ENCODE results near the gene MERTK.
"Not testable (repeated sequence)": the region's sequence is repeated elsewhere in the genome, so short reads cannot be mapped to it uniquely, and the experiment has no call there.

Gene MERTK

DNA sequence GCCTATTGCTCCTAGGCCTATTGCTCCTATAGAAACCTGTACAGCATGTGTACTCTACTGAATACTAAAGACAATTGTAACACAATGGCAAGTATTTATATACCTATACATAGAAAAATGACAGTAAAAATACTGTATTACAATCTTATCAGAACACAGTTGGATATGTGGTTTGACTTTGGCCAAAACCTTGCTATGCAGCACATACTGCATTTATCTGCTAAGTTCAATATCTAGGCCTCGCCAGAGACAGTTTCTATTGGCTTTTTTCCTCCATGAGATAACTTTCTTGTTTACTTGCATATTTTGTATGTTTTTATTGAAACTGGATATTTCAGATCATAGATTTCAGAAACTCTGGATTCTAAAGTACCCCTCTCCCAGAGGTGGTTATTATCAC, 137.4 kb downstream of the MERTK start:
- H3K4me3 ChIP-seq (ENCODE audit: low read depth, low read length): no peak overlapping the region
- no peak for DNase-seq

GRCh38 chr2:112039556-112039955, 141.1 kb downstream of the MERTK start:
- H3K36me3 ChIP-seq; H3K4me3 ChIP-seq (ENCODE audit: low read depth, low read length); DNase-seq; H3K27ac ChIP-seq; H3K9me3 ChIP-seq (ENCODE audit: severe bottlenecking); H3K27me3 ChIP-seq (ENCODE audit: insufficient read depth, low read depth, severe bottlenecking): not testable (repeated sequence)

More for the DNA sequence above, 137.4 kb downstream of the MERTK start:
- no peak for TF ChIP-seq CTCF (IDR thresholded peaks at IDR 0.05; ENCODE audit: low read depth, low read length)
- Histone ChIP-seq H3K27me3 (ENCODE audit: insufficient read depth, low read depth, severe bottlenecking) (no peaks in the 10 kb centered on the region), H3K27ac (no peak overlapping the region), H3K9me3 (ENCODE audit: severe bottlenecking) (peaks cover 6% of the 10 kb centered on the region), H3K36me3 (no peaks in the 10 kb centered on the region)

DNA sequence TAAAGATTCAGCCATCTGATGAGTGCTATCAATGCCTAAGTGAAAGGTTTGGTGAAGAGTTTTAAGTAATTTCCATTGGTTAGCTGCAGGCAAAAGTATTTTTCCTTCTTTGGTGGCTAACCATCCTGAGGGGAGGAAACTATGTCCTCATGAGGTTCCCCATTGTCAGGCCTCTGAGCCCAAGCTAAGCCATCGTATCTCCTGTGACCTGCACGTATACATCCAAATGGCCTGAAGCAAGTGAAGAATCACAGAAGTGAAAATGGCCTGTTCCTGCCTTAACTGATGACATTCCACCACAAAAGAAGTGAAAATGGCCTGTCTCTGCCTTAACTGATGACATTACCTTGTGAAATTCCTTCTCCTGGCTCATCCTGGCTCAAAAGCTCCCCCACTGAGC, 141.7 kb downstream of the MERTK start:
- not testable (repeated sequence) for H3K9me3 ChIP-seq (ENCODE audit: severe bottlenecking); H3K27ac ChIP-seq; H3K4me3 ChIP-seq (ENCODE audit: low read depth, low read length); H3K36me3 ChIP-seq; H3K27me3 ChIP-seq (ENCODE audit: insufficient read depth, low read depth, severe bottlenecking); DNase-seq

GRCh38 chr2:112041460-112041859, 143.1 kb downstream of the MERTK start:
- H3K27ac ChIP-seq; H3K27me3 ChIP-seq (ENCODE audit: insufficient read depth, low read depth, severe bottlenecking); DNase-seq; H3K4me3 ChIP-seq (ENCODE audit: low read depth, low read length); H3K9me3 ChIP-seq (ENCODE audit: severe bottlenecking); H3K36me3 ChIP-seq: not testable (repeated sequence)

DNA sequence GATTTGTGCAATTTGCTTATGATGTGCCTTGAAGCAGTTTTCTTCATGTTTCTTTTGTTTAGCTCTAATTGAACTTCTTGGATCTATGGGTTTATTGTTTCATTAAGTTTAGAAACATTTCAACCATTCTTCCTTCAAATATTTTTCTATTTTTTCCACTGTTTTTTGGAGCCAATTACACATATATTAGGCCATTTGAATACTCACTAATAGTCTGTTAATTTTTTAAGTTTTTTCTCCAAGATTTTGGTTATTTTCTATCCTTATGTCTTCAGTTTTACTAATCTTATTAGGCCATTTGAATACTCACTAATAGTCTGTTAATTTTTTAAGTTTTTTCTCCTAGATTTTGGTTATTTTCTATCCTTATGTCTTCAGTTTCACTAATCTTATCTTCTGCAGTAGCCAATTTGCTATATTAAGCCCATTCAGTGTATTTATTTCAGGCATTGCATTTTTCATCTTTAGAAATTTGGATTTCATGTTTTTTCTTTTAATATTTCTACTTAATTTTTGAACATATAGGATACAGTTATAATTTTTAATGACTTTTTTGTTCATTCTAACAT, 147.1 kb downstream of the MERTK start:
- no peaks in the 10 kb centered on the region for H3K9me3 ChIP-seq (ENCODE audit: severe bottlenecking)
- H3K36me3 ChIP-seq: no peaks in the 10 kb centered on the region
- H3K27me3 ChIP-seq (ENCODE audit: insufficient read depth, low read depth, severe bottlenecking): no peaks in the 10 kb centered on the region
- no peak overlapping the region for H3K4me3 ChIP-seq (ENCODE audit: low read depth, low read length)
- no peak overlapping the region for H3K27ac ChIP-seq
- DNase-seq: no peak
- no peak for TF ChIP-seq CTCF (IDR thresholded peaks at IDR 0.05; ENCODE audit: low read depth, low read length)

DNA sequence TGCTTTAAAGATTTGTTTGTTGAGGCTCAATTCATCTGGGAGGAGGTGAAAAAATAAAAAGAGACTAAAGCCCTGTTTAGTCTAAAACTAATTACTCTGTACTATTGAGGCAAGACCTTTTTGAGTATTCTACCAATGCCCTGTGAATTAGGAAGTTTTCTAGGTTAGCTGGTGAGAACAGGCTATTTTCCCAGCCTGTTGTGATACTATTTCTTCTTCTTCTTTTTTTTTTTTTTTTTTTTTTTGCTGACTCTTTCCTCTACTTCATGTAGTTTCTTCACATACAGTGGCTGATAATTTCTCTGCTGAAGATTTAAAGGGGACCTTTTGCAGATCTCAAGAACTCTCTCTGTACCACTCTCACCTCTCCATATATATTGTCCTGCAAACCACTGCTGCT, 147.8 kb downstream of the MERTK start:
- Histone ChIP-seq H3K36me3 (no peaks in the 10 kb centered on the region), H3K27me3 (ENCODE audit: insufficient read depth, low read depth, severe bottlenecking) (no peaks in the 10 kb centered on the region), H3K4me3 (ENCODE audit: low read depth, low read length) (no peak overlapping the region), H3K27ac (no peak overlapping the region), H3K9me3 (ENCODE audit: severe bottlenecking) (no peaks in the 10 kb centered on the region)
- DNase-seq: no peak
- TF ChIP-seq CTCF (IDR thresholded peaks at IDR 0.05; ENCODE audit: low read depth, low read length): no peak

DNA sequence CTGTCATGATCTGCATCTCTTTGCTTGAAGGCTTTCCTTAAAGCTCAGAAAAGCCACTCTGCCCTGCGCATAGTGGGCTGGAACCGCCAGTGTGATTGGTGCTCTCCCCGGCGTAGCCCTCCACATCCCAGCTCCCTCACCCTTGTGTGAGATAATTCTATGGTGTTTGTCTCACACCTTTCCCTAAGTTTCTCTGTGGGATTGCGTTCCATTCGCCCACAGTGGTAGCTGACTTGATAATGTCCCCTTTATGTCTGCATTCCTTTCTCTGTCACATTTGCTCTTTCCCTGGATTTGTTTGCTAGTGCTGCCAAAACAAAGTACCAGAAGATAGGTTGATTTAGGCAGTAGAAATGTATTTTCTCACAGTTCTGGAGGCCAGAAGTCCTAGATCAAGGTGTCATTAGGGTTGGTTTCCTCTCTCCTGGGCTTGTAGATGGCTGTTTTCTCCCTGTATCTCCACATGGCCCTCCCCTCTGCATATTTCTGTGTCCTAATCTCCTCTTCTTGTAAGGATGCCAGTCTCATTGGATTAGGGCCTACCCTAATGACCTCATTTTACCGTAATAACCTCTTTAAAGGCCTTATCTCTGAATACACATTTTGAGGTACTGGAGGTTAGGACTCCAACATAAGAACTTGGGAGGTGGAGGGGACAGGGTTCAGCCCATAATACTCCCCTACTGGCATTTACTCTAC, 149.3 kb downstream of the MERTK start:
- no peaks in the 10 kb centered on the region for H3K36me3 ChIP-seq
- H3K27me3 ChIP-seq (ENCODE audit: insufficient read depth, low read depth, severe bottlenecking): no peaks in the 10 kb centered on the region
- no peak for TF ChIP-seq CTCF (IDR thresholded peaks at IDR 0.05; ENCODE audit: low read depth, low read length)
- H3K4me3 ChIP-seq (ENCODE audit: low read depth, low read length): no peak overlapping the region
- no peaks in the 10 kb centered on the region for H3K9me3 ChIP-seq (ENCODE audit: severe bottlenecking)
- DNase-seq: no peak
- no peak overlapping the region for H3K27ac ChIP-seq
